ENCODE measurements around the gene GOSR2. TPM values are rescaled to one million over a fixed set of nuclear protein-coding genes. Genes with fewer than 3 reads are reported as not detected.

GOSR2 gene
- total and polyA plus RNA-seq, 9 of the 15 experiments (the other 6 are each of a cell fraction or from before 2014, with no cell fraction given): 32.7 to 96.3 (median 48.9) TPM

DNA sequence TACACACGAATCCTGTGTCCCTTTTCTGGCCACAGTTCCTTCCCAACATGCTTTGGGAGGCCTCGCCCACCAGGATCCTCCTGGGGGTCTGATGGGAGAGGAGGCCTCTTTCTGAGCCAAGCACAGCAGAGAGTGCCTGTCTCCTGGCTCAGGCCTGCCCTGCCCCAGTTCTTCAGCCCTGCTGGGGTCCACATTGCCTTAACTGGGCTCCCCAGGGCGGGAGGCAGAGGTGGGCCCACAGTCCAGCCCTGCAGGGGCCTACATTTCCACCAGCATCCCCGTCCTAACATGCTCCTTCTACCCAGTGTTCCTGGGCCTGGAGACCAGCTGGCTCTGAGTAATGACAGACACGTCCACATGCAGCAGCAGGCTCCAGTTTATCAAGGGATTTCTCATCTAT, 41.9 kb upstream of the GOSR2 start:
- FAIRE-seq: no peak
- H3K9me1 ChIP-seq (ENCODE audit: control insufficient read depth, insufficient read depth, low read length): no peaks in the 10 kb centered on the region
- no peaks in the 10 kb centered on the region for H3K36me3 ChIP-seq (ENCODE audit: control insufficient read depth, insufficient read depth, low read length)
- no TSS peak for BruUV-seq (replicated peaks)
- in situ Hi-C loops (cut with MboI): no loop called here
- TF ChIP-seq MCM3 (IDR thresholded peaks at IDR 0.05) (no peak), JUN (IDR thresholded peaks at IDR 0.05; ENCODE audit: borderline replicate concordance, low read depth, low read length) (no peak), JUN (CRISPR knock-in tag; IDR thresholded peaks at IDR 0.05; ENCODE audit: borderline replicate concordance) (no peak), ZNF134 (CRISPR knock-in tag; conservative IDR thresholded peaks at IDR 0.05) (no peak), ZNF133 (CRISPR knock-in tag; IDR thresholded peaks at IDR 0.05) (no peak), POLR2AphosphoS2 (IDR thresholded peaks at IDR 0.05; ENCODE audit: low read length) (no peak), ZNF263 (CRISPR knock-in tag; IDR thresholded peaks at IDR 0.05; ENCODE audit: borderline replicate concordance) (no peak), NBN (IDR thresholded peaks at IDR 0.05; ENCODE audit: low read depth) (no peak), ZNF707 (CRISPR knock-in tag; conservative IDR thresholded peaks at IDR 0.05) (no peak), MYNN (IDR thresholded peaks at IDR 0.05) (no peak), MYNN (CRISPR knock-in tag; IDR thresholded peaks at IDR 0.05) (no peak), COPS2 (conservative IDR thresholded peaks at IDR 0.05) (no peak), SREBF1 (IDR thresholded peaks at IDR 0.05; ENCODE audit: borderline replicate concordance, low read depth, low read length) (no peak), NFIC (IDR thresholded peaks at IDR 0.05) (no peak)
- TF ChIP-seq, protein P1, sequence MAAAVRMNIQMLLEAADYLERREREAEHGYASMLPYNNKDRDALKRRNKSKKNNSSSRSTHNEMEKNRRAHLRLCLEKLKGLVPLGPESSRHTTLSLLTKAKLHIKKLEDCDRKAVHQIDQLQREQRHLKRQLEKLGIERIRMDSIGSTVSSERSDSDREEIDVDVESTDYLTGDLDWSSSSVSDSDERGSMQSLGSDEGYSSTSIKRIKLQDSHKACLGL (CRISPR knock-in tag; IDR thresholded peaks at IDR 0.05; ENCODE audit: borderline replicate concordance, poor library complexity, severe bottlenecking): no peak
- TF ChIP-seq, protein P2, sequence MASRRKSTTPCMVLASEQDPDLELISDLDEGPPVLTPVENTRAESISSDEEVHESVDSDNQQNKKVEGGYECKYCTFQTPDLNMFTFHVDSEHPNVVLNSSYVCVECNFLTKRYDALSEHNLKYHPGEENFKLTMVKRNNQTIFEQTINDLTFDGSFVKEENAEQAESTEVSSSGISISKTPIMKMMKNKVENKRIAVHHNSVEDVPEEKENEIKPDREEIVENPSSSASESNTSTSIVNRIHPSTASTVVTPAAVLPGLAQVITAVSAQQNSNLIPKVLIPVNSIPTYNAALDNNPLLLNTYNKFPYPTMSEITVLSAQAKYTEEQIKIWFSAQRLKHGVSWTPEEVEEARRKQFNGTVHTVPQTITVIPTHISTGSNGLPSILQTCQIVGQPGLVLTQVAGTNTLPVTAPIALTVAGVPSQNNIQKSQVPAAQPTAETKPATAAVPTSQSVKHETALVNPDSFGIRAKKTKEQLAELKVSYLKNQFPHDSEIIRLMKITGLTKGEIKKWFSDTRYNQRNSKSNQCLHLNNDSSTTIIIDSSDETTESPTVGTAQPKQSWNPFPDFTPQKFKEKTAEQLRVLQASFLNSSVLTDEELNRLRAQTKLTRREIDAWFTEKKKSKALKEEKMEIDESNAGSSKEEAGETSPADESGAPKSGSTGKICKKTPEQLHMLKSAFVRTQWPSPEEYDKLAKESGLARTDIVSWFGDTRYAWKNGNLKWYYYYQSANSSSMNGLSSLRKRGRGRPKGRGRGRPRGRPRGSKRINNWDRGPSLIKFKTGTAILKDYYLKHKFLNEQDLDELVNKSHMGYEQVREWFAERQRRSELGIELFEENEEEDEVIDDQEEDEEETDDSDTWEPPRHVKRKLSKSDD (conservative IDR thresholded peaks at IDR 0.05; ENCODE audit: low read length): no peak
- TF ChIP-seq, protein P3, sequence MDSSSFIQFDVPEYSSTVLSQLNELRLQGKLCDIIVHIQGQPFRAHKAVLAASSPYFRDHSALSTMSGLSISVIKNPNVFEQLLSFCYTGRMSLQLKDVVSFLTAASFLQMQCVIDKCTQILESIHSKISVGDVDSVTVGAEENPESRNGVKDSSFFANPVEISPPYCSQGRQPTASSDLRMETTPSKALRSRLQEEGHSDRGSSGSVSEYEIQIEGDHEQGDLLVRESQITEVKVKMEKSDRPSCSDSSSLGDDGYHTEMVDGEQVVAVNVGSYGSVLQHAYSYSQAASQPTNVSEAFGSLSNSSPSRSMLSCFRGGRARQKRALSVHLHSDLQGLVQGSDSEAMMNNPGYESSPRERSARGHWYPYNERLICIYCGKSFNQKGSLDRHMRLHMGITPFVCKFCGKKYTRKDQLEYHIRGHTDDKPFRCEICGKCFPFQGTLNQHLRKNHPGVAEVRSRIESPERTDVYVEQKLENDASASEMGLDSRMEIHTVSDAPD (CRISPR knock-in tag; IDR thresholded peaks at IDR 0.05): no peak
- ChIA-PET CTCF (ENCODE audit: low intra/inter-chr PET ratio) (no interaction called here), POLR2A (no interaction called here)
- no peaks in the 10 kb centered on the region for H3K79me2 ChIP-seq (ENCODE audit: control insufficient read depth, insufficient read depth, low read length)
- peaks cover 0 to 10% of the 10 kb centered on the region in 2 experiments; a peak in 2 of 5 replicates for H3K4me1 ChIP-seq (replicated peaks in 1 of 2; ENCODE audit: control insufficient read depth in 2 of 2, insufficient read depth in 2 of 2, low read length in 2 of 2)
- WGBS (ENCODE audit: insufficient coverage, low coverage, missing lambda C conversion rate): 7% methylated on average over 5 of the region's 5 CpGs
- intact Hi-C loops (cut with micrococcal nuclease): no loop called here
- H3K27ac ChIP-seq (ENCODE audit: extremely low read depth, low read depth, low read length): no peak overlapping the region
- ATAC-seq: no peak
- no peak overlapping the region for H3K4me2 ChIP-seq (ENCODE audit: insufficient read depth, low read length)
- H3K4me3 ChIP-seq: no peak overlapping the region
- no peak for DNase-seq (ENCODE audit: extremely low read depth in 1 of 4, low spot score in 3 of 4)
- H4K20me1 ChIP-seq (replicated peaks; ENCODE audit: control insufficient read depth, insufficient read depth, low read length): no peaks in the 10 kb centered on the region
- H3K27me3 ChIP-seq (ENCODE audit: control insufficient read depth in 2 of 2, insufficient read depth in 2 of 2, low read length in 2 of 2): peaks cover 19 to 53% of the 10 kb centered on the region in 2 experiments
- no peak overlapping the region for H3K9ac ChIP-seq (ENCODE audit: insufficient read depth in 1 of 2, low read depth in 2 of 2, low read length in 2 of 2)
- no peaks in the 10 kb centered on the region for H3K9me3 ChIP-seq (replicated peaks; ENCODE audit: control insufficient read depth, insufficient read depth, low read depth, low read length)
- no peak overlapping the region for H2AFZ ChIP-seq (ENCODE audit: low read depth, low read length)
